Brain microvascular endothelial cell (primary cell): ENCODE data around the gene DAO.

ENCODE experiments used
- DNase-seq: peaks from one replicate; pipeline ENCODE4 v3.0.0-alpha.2; 2020
- H3K27ac ChIP-seq: fragments of 250-450 bp; sonication (Bioruptor Pico); 2 replicates; pipeline ENCODE4 v1.5.1; 2020; ENCODE audit warnings: mild to moderate bottlenecking, moderate library complexity
- H3K27me3 ChIP-seq: fragments of 250-450 bp; sonication (Bioruptor Pico); replicated peaks from 2 replicates; pipeline ENCODE4 v1.5.1; 2020; ENCODE audit warnings: mild to moderate bottlenecking
- H3K36me3 ChIP-seq: fragments of 250-450 bp; sonication (Bioruptor Pico); replicated peaks from 2 replicates; pipeline ENCODE4 v1.5.1; 2020; ENCODE audit warnings: mild to moderate bottlenecking
- H3K4me3 ChIP-seq: 2 replicates; pipeline ENCODE4 v1.5.1; 2011; ENCODE audit warnings: low read depth, mild to moderate bottlenecking, control low read depth, low read length, moderate library complexity
- in situ Hi-C: cut with HindIII; loops from 2 replicates; pipeline ENCODE4 v1.10.0; 2017; ENCODE audit warnings: low sequenced_read_pairs, low pct_ligation_motif_present
- TF ChIP-seq, protein P1 (sequence below): IDR thresholded peaks from 2 replicates; pipeline ENCODE4 v1.5.1; 2011; ENCODE audit warnings: low read depth, mild to moderate bottlenecking, moderate library complexity, low read length, control low read depth, inconsistent platforms; ENCODE audit errors: missing control alignments

The DAO gene

DNA sequence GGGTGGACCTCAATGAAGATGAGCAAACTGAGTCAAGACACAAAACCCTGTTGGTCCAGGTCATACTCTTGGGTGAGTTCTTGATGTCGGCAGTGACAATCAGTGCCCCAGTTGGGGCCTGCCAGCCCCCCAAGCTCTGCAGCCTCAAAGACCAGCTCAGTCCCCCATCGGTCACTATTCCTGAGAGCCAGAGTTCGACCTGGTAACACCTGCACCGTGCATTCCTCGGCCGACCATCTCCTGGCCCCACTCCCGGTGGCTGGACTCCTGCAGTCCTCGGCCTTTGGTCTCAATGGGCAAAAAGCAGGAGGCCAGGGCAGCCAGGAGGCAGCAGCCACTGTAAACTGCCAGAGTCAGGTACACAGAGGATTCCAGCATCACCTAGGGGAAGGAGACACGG, 32.5 kb downstream of the DAO start:
- Histone ChIP-seq H3K27me3 (no peaks in the 10 kb centered on the region), H3K4me3 (no peak overlapping the region), H3K27ac (no peak overlapping the region), H3K36me3 (no peaks in the 10 kb centered on the region)
- no peak for DNase-seq
- in situ Hi-C loops, result no loop called here
- TF ChIP-seq, protein P1, sequence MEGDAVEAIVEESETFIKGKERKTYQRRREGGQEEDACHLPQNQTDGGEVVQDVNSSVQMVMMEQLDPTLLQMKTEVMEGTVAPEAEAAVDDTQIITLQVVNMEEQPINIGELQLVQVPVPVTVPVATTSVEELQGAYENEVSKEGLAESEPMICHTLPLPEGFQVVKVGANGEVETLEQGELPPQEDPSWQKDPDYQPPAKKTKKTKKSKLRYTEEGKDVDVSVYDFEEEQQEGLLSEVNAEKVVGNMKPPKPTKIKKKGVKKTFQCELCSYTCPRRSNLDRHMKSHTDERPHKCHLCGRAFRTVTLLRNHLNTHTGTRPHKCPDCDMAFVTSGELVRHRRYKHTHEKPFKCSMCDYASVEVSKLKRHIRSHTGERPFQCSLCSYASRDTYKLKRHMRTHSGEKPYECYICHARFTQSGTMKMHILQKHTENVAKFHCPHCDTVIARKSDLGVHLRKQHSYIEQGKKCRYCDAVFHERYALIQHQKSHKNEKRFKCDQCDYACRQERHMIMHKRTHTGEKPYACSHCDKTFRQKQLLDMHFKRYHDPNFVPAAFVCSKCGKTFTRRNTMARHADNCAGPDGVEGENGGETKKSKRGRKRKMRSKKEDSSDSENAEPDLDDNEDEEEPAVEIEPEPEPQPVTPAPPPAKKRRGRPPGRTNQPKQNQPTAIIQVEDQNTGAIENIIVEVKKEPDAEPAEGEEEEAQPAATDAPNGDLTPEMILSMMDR, result no peak

DNA sequence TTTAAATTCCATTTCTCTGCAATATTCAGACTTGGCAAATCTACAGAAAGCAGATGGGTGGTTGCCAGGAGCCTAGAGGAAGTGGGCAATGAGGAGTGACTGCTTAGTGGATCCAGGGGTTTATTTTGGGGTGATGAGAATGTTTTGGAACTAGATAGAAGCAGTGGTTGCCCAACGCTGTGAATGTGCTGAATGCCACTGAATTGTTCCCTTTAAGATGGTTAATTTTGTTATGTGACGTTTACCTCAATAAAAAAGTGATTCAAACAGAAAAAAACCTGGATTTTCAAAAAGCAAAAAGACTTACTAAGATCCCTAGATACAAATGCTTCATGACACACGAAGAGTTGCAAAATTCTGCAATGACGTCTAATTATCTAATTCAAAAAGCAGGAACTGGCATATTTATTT, 34.2 kb downstream of the DAO start:
- Histone ChIP-seq H3K36me3 (no peaks in the 10 kb centered on the region), H3K4me3 (no peak overlapping the region), H3K27me3 (no peaks in the 10 kb centered on the region), H3K27ac (no peak overlapping the region)
- TF ChIP-seq, protein P1, result no peak
- in situ Hi-C loops, result no loop called here
- no peak for DNase-seq

DNA sequence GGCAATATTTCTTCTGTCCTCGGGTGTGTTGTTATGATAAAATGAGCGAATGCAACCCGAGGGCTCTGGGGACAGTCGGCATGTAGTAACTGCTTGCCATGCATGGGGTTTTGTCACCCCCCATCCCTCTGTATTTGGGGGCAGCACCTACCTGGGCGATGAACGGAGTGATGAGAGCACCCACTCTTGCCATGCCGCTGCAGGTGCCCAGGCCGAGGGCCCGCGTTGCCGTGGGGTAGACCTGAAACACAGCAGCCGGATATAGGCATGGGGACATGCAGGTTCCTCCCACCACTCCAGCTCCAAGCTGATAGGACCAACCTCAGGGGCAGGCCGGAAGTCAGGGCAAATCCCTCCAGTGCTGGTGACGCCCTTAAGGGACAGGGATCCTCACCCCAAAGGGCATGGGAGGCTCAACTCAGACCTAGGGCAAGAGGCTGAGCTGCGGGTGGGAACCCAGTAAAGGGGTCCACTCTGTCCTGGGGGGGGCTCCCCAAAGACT, 35.8 kb downstream of the DAO start:
- Histone ChIP-seq H3K27ac (no peak overlapping the region), H3K36me3 (no peaks in the 10 kb centered on the region), H3K27me3 (no peaks in the 10 kb centered on the region), H3K4me3 (no peak overlapping the region)
- no peak for DNase-seq
- in situ Hi-C loops, result no loop called here
- TF ChIP-seq, protein P1, result no peak

DNA sequence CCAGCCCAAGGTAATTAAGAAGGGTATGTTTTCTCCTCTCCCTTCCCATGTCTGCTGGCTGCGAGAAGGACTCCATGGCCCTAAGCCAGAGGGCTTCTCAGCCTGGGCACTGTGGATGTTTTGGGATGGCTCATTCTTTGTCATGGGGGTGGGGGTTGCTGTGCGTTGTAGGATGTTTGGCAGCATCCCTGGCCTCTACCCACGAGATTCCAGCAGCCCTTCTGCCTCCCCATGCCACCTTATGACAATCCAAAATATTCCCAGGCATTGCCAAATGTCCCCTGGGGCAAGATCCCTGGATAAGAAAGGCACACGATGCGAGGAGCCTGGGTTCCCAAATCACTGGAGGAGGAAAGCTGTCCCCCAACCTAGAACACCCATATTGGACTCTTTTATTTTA, 36.4 kb downstream of the DAO start:
- TF ChIP-seq, protein P1, result no peak
- no peak for DNase-seq
- H3K4me3 ChIP-seq, result no peak overlapping the region
- H3K36me3 ChIP-seq, result no peaks in the 10 kb centered on the region
- in situ Hi-C loops, result no loop called here
- no peaks in the 10 kb centered on the region for H3K27me3 ChIP-seq
- no peak overlapping the region for H3K27ac ChIP-seq

DNA sequence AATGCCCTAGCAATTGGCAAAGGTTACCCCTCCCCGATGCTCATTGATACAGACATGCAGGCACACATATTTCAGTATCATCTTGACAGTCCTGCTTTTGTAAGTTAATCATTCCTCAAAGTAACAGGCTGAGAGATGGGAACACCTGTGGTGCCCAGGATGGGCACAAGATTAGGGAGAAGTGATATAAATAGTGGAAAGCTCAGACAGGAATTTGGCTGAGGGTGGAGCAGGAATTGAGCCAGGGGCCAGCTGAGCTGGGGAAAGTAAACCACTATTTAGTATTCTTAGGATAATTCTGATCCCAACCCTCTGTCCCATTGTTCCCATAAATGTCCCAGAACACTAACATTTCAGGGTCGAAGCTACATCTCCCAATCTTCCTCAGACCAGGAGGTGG, 38.3 kb downstream of the DAO start:
- TF ChIP-seq, protein P1, result no peak
- Histone ChIP-seq H3K36me3 (no peaks in the 10 kb centered on the region), H3K27me3 (no peaks in the 10 kb centered on the region), H3K4me3 (no peak overlapping the region), H3K27ac (no peak overlapping the region)
- no peak for DNase-seq
- in situ Hi-C loops, result no loop called here

DNA sequence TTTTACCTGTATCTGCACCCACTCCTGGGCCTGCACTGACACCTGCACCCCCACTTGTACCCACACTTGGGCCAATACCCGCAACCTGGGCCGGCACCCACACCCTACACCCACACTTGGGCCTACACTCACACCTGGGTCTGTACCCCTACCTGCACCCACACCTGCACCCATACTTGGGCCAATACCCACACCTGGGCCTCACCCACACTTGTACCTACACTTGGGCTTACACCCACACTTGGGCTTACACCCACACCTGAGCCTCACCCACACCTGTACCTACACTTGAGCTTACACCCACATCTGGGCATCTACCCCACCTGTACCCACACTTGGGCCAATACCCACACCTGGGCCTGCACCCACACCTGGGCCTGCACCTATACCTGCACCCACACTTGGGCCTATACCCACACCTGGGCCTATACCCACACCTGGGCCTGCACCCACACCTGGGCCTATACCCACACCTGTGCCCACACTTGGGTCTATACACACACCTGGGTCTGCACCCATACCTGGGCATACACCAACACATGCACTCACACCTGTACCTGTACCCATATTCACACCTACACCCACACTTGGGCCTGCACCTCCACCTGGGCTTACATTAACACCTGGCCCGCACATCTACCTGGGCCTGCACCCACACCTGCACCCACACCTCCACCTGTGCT, 39.2 kb downstream of the DAO start:
- H3K36me3 ChIP-seq, result no peaks in the 10 kb centered on the region
- no peak for DNase-seq
- H3K27ac ChIP-seq, result no peak overlapping the region
- in situ Hi-C loops, result no loop called here
- no peak overlapping the region for H3K4me3 ChIP-seq
- TF ChIP-seq, protein P1, result no peak
- H3K27me3 ChIP-seq, result no peaks in the 10 kb centered on the region
